Epithelial cell of proximal tubule (primary cell): ENCODE data around the gene SYT15. TPM values are rescaled to one million over a fixed set of nuclear protein-coding genes. Genes with fewer than 3 reads are reported as not detected.

ENCODE experiments used
- DNase-seq: peaks from one replicate; pipeline ENCODE4 v3.0.0-alpha.2; 2011; ENCODE audit warnings: low read depth
- H3K4me3 ChIP-seq: 2 replicates; pipeline ENCODE4 v1.5.1; 2011; ENCODE audit warnings: low read depth, mild to moderate bottlenecking, low read length
- total RNA-seq: library from RNA; depleted of rRNA; stranded (reverse); fragments of >200 nt; gene quantifications from 2 replicates; pipeline ENCODE4 v1.2.3, GENCODE V29; 2015
- TF ChIP-seq, protein P1 (sequence below): conservative IDR thresholded peaks from 2 replicates; pipeline ENCODE4 v1.5.1; 2012; ENCODE audit warnings: low read depth, mild to moderate bottlenecking, low read length

SYT15 gene
- total RNA-seq, 1 donor from 2014 or later: not detected

DNA sequence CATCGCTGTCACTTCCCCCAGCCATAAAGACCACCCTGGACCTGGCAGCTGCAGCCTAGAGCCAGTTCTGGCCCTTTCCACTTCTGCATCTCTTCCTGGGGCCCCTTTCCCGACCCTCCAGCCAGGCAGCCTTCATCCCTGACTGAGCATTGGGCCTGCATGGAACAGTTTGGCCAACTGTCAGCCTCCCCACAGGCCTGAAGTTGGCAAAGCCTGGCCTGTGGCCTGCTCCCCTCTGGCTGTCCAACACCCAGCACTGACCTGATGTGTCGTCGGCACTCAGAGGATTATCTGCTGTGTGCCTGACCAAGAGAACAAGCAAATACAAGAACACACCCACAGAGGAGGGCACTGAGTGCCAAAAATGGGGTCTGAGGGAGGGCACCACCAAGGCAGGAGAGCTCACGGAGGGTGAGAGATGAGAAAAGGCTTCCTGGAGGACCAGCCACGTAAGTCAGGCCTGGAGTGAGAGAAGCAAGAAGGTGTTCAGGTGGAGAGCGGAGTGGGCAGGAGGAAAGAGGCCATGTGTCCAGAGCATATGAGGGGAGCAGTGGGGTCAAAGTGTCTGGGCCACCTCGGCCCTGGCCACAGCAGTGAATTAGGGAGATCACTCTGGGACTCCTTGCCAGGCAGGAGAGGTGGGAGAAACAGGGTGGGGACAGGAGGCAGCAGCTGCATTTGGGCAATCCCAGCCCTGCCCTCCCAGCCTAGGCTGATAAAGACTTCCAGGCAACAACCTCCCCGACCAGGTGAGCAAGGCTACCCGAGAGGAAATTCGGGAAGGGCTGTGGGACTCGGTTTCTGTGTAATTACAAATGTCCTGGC lies 27.0 kb upstream of the SYT15 start:
- TF ChIP-seq, protein P1, sequence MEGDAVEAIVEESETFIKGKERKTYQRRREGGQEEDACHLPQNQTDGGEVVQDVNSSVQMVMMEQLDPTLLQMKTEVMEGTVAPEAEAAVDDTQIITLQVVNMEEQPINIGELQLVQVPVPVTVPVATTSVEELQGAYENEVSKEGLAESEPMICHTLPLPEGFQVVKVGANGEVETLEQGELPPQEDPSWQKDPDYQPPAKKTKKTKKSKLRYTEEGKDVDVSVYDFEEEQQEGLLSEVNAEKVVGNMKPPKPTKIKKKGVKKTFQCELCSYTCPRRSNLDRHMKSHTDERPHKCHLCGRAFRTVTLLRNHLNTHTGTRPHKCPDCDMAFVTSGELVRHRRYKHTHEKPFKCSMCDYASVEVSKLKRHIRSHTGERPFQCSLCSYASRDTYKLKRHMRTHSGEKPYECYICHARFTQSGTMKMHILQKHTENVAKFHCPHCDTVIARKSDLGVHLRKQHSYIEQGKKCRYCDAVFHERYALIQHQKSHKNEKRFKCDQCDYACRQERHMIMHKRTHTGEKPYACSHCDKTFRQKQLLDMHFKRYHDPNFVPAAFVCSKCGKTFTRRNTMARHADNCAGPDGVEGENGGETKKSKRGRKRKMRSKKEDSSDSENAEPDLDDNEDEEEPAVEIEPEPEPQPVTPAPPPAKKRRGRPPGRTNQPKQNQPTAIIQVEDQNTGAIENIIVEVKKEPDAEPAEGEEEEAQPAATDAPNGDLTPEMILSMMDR: no peak
- DNase-seq: no peak
- H3K4me3 ChIP-seq: no peak overlapping the region

DNA sequence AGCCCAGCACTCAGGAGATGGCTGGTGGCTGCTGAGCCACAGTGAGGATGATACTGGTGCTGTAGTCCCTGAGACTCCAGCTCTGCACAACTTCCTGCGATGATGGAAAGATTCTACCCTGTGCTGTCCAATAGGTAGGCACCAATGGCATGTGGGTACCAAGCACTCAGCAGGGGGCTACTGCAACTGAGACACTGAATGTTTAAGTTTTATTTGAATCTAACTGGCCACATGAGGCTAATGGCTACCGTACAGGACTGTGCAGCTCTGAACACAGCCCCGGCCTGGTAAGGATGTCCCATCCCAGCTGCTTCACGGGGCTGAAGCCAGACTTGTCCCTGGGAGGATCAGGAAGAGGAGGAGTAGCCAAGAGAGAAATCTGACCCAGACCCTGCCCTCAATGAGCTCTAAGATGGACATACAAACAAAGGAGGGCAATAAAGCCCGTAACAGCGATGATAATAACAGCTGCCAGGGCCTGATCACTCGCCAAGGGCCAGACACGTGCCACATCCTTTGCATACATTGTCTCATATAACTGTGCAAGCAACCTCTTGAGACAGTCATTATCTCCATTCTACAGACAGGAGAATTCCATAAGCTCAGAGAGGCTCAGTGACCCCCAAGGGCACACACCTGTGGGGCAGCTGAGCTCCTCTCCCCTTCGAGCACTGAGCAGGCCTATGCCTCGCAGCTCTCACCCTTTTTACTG lies 26.2 kb upstream of the SYT15 start:
- TF ChIP-seq, protein P1: no peak
- H3K4me3 ChIP-seq: no peak overlapping the region
- no peak for DNase-seq

DNA sequence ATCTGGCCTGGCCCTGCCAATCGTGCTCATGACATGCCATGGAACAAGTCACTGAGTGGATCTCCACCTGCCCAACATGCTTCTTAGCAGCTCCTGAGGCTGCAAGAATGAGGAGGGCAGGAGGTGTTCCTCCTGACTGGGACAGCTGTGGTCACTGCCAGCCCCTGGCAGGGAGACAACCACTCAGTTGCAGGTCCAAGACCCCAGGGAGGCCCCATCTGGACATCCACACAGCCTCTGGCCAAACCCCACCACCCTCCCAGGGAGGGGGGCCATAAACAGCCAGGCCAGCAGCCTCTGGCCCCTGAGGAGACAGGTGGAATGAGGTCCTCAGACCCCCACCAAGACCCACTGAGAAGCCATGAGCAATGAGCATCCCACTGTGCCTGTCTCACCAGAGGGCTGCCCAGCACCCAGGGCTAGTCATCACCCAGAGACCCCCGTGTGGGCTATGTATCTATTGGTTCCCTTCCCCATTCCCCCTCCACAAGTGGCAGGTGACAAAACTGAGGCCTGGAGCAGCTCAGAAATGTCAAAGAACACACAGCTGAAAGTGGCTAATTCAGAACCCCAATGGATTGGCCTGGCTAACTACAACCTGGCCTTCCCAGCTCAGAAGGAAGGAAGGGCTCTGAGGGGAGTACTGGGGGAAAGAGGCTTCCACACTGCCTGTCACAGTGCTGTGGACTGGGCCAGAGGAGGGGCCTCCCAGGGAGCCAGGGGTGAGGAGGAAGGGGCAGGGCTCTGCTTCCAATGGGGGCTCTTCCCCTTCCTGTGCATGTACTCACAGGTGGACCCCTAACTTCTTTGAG lies 25.5 kb upstream of the SYT15 start:
- no peak overlapping the region for H3K4me3 ChIP-seq
- DNase-seq: no peak
- TF ChIP-seq, protein P1: no peak

DNA sequence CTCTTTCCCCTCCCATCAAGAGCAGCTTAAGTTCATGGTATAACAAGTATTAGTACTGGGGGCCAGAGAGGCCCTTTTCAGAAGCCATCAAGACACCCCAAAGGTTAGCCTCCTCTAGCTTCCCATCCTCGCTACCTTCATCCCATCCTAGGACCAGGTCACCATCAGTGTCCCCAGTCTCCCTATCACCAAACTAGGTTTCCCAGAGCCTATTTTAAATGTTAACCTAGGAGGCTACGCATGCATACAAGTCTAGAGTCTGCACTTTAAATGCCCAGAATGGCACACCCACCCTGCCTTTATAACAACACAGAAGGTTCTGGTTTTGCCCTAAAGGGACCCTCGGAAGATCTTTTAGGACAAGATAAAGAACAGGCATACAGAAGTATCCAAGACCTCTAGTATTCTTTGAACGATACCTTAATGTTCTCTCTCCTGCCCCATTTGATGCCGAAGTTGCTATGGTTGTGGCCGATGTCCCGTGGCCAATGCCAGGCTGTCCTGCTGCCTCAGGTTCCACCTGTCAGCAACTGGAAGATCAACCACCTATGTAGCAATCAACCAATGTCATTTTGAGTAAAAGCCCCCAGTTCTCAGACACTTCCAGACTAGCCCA lies 24.7 kb upstream of the SYT15 start:
- no peak for DNase-seq
- H3K4me3 ChIP-seq: no peak overlapping the region
- TF ChIP-seq, protein P1: no peak

DNA sequence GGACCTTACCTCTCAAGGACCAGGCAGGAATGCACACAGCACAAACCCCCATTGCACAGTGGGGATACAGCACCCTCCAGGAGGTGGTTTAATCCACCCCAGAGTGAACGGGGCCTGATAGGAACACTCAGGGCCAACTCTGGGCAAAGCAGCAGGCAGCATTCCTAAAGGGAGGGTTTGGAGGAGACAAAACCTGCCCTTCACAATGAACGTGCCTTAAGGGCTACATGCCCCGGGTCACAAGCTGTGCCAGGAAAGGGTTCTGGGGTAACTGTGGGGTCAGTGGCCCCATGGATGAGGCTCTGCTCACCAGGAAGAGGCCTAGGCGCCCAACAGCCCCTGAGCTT lies 23.6 kb upstream of the SYT15 start:
- TF ChIP-seq, protein P1: no peak
- DNase-seq: no peak
- H3K4me3 ChIP-seq: peak overlapping the region; percentile 46

DNA sequence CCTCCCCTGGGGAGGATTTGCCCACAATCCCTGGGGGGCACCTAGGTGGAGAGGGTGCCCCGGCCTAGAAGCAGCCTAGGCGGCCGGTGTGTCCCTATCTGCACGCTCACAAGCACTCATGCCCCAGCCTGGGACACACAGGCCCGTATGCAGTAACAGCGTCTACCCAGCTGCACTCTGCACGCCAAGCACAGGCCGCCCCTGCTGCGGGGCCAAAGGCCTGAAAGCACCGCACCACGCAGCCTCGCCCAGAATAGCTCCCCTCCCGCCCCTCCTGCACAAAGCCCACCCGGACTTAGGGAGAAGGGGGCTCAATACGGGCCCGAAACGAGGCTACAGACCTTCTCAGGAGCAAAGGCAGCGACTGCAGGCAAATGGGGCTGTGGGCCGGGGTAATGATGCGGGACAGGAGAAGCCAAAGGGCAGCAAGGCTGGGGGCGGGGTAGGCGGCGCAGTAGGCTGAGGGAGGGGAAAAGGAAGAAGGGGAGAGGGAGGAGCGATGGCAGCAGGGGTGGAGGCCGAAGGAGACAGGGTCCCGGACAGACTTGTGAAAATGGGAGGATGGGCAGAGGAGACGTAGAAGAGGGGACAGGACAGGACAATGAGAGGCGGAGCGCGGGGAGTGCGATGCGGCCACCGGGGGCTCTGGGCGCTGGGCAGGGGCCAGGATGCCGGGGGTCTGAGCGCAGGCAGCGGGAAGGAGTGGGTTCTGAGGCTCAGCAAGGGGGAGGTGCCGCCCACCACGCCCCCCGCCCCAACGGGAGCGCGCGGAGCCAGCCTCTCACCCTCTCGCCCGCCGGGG lies 23.0 kb upstream of the SYT15 start:
- DNase-seq: no peak
- peak overlapping the region; percentile 46 for H3K4me3 ChIP-seq
- TF ChIP-seq, protein P1: no peak
